Mucosa of descending colon (tissue), 3 donors: Measurements from ENCODE around the gene CDH4. TPM values are rescaled to one million over a fixed set of nuclear protein-coding genes. Genes with fewer than 3 reads are reported as not detected.

Source experiments
- ATAC-seq: fragments of 200-7000 bp; cut with Tn5 transposase; one replicate; pipeline ENCODE4 v1.9.1; 2020; ENCODE audit warnings: mild to moderate bottlenecking, moderate library complexity
- DNase-seq, 3 donors: peaks; one replicate each; pipeline ENCODE4 v3.0.0-alpha.2; 2020
- H3K36me3 ChIP-seq: fragments of 200-600 bp; one replicate; pipeline ENCODE4 v1.8.0; 2021; ENCODE audit warnings: low read depth, mild to moderate bottlenecking
- H3K4me1 ChIP-seq: fragments of 200-600 bp; one replicate; pipeline ENCODE4 v1.8.0; 2021; ENCODE audit warnings: low read depth, mild to moderate bottlenecking
- H3K4me3 ChIP-seq: fragments of 200-600 bp; one replicate; pipeline ENCODE4 v1.8.0; 2021; ENCODE audit warnings: mild to moderate bottlenecking
- H3K9me3 ChIP-seq: fragments of 200-600 bp; one replicate; pipeline ENCODE4 v1.8.0; 2021; ENCODE audit warnings: mild to moderate bottlenecking
- CTCF ChIP-seq: fragments of 200-600 bp; IDR thresholded peaks from one replicate; pipeline ENCODE4 v1.8.0; 2022; ENCODE audit warnings: antibody characterized with exemption, mild to moderate bottlenecking
- intact Hi-C, 2 donors: fragments of 100-400 bp; cut with DNase I in 1 of 2; cut with micrococcal nuclease in 1 of 2; formaldehyde crosslinking; loops; one replicate each; pipeline versions ENCODE4 v1.11.0 to v1.11.1; 2022; cut with DNase I, micrococcal nuclease
- long read RNA-seq, 2 donors: library from polyadenylated mRNA; unstranded; transcript quantifications; one replicate each; pipeline ENCODE4 v2.0.0, GENCODE V29; 2019 to 2021
- total RNA-seq, 3 donors: library from RNA; stranded (reverse); fragmentation: NEBNext Ultra II Directional in 2 of 3; extraction: Animal tissue kit (Norgen Biotek cat#: 25700) in 2 of 3; gene quantifications; one replicate each; pipeline versions ENCODE4 v1.2.1 to v1.2.4, GENCODE V29; 2021 to 2023
- donor health status: DM: no; HTN: no; CAD: no; lungs with moderate emphysema.
- donor health status: DM: no; HTN: no; CAD: no.
- donor health status: DM: no; HTN: yes; CAD: no.

Gene CDH4
- total RNA-seq = under 1 TPM in 1 of 3 donors, not detected in 2; 0.16 TPM
- long read RNA-seq, donor 1, partial matches to known transcripts = 0 of 1 reads
- long read RNA-seq, donor 1, other reads (novel, unspliced or antisense) = 1 of 1 reads
- long read RNA-seq, donor 2 = 0 reads

GRCh38 chr20:61251529-61252393, at the start of gene CDH4:
Gene CDH4, plus strand, starts transcription at chr20:61252261.
- DNase-seq = peak in 1 of 3 donors; percentile 5
- Histone ChIP-seq H3K36me3 (no peaks in the 10 kb centered on the region), H3K9me3 (no peaks in the 10 kb centered on the region), H3K4me1 (peaks cover 7% of the 10 kb centered on the region), H3K4me3 (no peak within 1 kb of the TSS)
- intact Hi-C loops = no loop called here
- no peak for TF ChIP-seq CTCF
- no peak for ATAC-seq

- Histone ChIP-seq H3K4me3 (no peak overlapping the region), H3K9me3 (no peaks in the 10 kb centered on the region), H3K36me3 (no peaks in the 10 kb centered on the region), H3K4me1 (no peaks in the 10 kb centered on the region)
- intact Hi-C loops = no loop called here
- ATAC-seq (no peak), DNase-seq (no peak)
- no peak for TF ChIP-seq CTCF
Measured at GRCh38 chr20:61203320-61203719, 48.7 kb upstream of the CDH4 start.

- no peak for TF ChIP-seq CTCF
Measured at GRCh38 chr20:61204206-61204605, 47.9 kb upstream of the CDH4 start.

GRCh38 chr20:61205769-61206168, 46.3 kb upstream of the CDH4 start:
- no peak for TF ChIP-seq CTCF
- Histone ChIP-seq H3K9me3 (no peaks in the 10 kb centered on the region), H3K36me3 (no peaks in the 10 kb centered on the region), H3K4me3 (no peak overlapping the region), H3K4me1 (no peaks in the 10 kb centered on the region)
- intact Hi-C loops = no loop called here
- DNase-seq (no peak), ATAC-seq (no peak)

More at GRCh38 chr20:61204206-61204605, 47.9 kb upstream of the CDH4 start:
- DNase-seq (no peak), ATAC-seq (no peak)
- Histone ChIP-seq H3K9me3 (no peaks in the 10 kb centered on the region), H3K36me3 (no peaks in the 10 kb centered on the region), H3K4me1 (no peaks in the 10 kb centered on the region), H3K4me3 (no peak overlapping the region)
- intact Hi-C loops = no loop called here

- Histone ChIP-seq H3K9me3 (no peaks in the 10 kb centered on the region), H3K36me3 (no peaks in the 10 kb centered on the region), H3K4me1 (no peaks in the 10 kb centered on the region), H3K4me3 (no peak overlapping the region)
- ATAC-seq = no peak
- intact Hi-C loops = no loop called here
- TF ChIP-seq CTCF = no peak
- DNase-seq = no peak
Measured at GRCh38 chr20:61210862-61211261, 41.2 kb upstream of the CDH4 start.
